Body of pancreas (tissue), 4 donors: ENCODE results near the gene GADD45A. TPM values are rescaled to one million over a fixed set of nuclear protein-coding genes. Genes with fewer than 3 reads are reported as not detected.

Experiments used
- ATAC-seq: fragments of 150-250 bp; one replicate; pipeline ENCODE4 v1.9.1; 2016
- DNase-seq, 4 donors: peaks; one replicate each; pipeline ENCODE4 v3.0.0-alpha.2; 2019
- H3K27ac ChIP-seq, 4 donors: fragments of 200-600 bp; sonication (generic); 1 replicate in 3 of 4; 2 replicates in 1 of 4; pipeline versions ENCODE4 v1.5.1 to v1.6.1; 2016 to 2019; ENCODE audit warnings: mild to moderate bottlenecking in 1 of 4, mixed read lengths in 1 of 4, moderate library complexity in 1 of 4
- H3K27me3 ChIP-seq, 2 donors: fragments of 200-600 bp; sonication (generic); one replicate each; pipeline ENCODE4 v1.6.0; 2016; ENCODE audit warnings: mild to moderate bottlenecking in 1 of 2
- H3K36me3 ChIP-seq, 2 donors: fragments of 200-600 bp; sonication (generic); replicated peaks in 1 of 2; 2 replicates each; pipeline ENCODE4 v1.5.1; 2016; ENCODE audit warnings: low read depth in 2 of 2; ENCODE audit not compliant: insufficient read depth in 1 of 2
- H3K4me1 ChIP-seq: fragments of 200-600 bp; sonication (generic); one replicate; pipeline ENCODE4 v1.6.0; 2016
- H3K4me3 ChIP-seq, 2 donors: fragments of 200-600 bp; sonication (generic); 1 replicate in 1 of 2; 2 replicates in 1 of 2; pipeline ENCODE4 v1.5.1; 2016 to 2019
- H3K9me3 ChIP-seq, 3 donors: fragments of 200-600 bp; sonication (generic); 1 replicate in 2 of 3; 2 replicates in 1 of 3; pipeline ENCODE4 v1.5.1; 2016
- CTCF ChIP-seq, 7 experiments: fragments of 450-650 bp in 4 of 7; fragments of 200-600 bp in 3 of 7; sonication (generic) in 3 of 7; IDR thresholded peaks; one replicate each; pipeline ENCODE4 v1.5.1; 2016 to 2019; ENCODE audit warnings: antibody characterized with exemption in 7 of 7
- POLR2A ChIP-seq, 3 donors: fragments of 450-650 bp; IDR thresholded peaks; one replicate each; pipeline ENCODE4 v1.6.1; 2016; ENCODE audit warnings: antibody characterized with exemption in 3 of 3, mild to moderate bottlenecking in 2 of 3
- WGBS, 2 donors: methylation state at CpG; one replicate each; pipeline ENCODE4 v1.1.5; 2017; 5-methylcytosine and 5-hydroxymethylcytosine counted together
- intact Hi-C: fragments of 100-400 bp; cut with DNase I; formaldehyde crosslinking; loops from one replicate; pipeline ENCODE4 v1.15.1; 2023
- total RNA-seq, 2 donors: library from RNA; depleted of rRNA; stranded (reverse); fragments of >200 nt; gene quantifications; one replicate each; pipeline ENCODE4 v1.1.0, GENCODE V29; 2016

Gene GADD45A
- total RNA-seq, 2 donors from 2014 or later, result 18.5 to 28.3 TPM

GRCh38 chr1:67666636-67667035 lies 18.4 kb upstream of the GADD45A start:
- no peak for TF ChIP-seq POLR2A (IDR thresholded peaks at IDR 0.05)
- TF ChIP-seq CTCF (IDR thresholded peaks at IDR 0.05), result no peak
- Histone ChIP-seq H3K27ac (no peak overlapping the region), H3K9me3 (no peaks in the 10 kb centered on the region), H3K27me3 (no peaks in the 10 kb centered on the region), H3K4me1 (no peaks in the 10 kb centered on the region), H3K36me3 (no peaks in the 10 kb centered on the region), H3K4me3 (no peak overlapping the region)
- WGBS, 2 donors, result 82 to 92% methylated on average over 5 of the region's 5 CpGs
- DNase-seq (no peak), ATAC-seq (no peak)
- intact Hi-C loops, result no loop called here

DNA sequence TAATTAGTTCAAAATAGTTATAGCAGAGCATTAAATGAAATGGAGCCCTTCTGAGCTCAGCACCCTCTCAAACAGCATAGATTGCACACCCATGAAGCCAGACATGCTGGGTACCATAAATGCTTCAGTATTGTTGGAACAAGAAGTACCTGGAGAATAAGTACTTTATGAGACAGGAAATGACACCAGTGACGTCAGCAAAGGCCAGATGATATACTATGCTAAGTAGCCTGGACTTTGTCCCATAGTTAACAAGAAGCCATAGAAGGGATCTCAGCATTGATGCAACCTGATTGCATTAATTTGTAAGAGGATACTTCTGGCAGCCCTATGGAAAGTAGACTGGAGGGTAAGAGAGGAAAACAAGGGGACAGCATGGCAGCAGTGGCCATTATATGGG lies 16.3 kb upstream of the GADD45A start:
- no peak for ATAC-seq
- H3K4me3 ChIP-seq, result no peak overlapping the region
- no peak for DNase-seq
- no peak overlapping the region for H3K27ac ChIP-seq
- H3K36me3 ChIP-seq, result no peaks in the 10 kb centered on the region
- no peak for TF ChIP-seq CTCF (IDR thresholded peaks at IDR 0.05)
- TF ChIP-seq POLR2A (IDR thresholded peaks at IDR 0.05), result no peak
- H3K4me1 ChIP-seq, result no peaks in the 10 kb centered on the region
- intact Hi-C loops, result no loop called here
- WGBS, 2 donors, result 25 to 30% methylated on average over 1 of the region's 1 CpG
- H3K27me3 ChIP-seq, result no peaks in the 10 kb centered on the region
- H3K9me3 ChIP-seq, result no peaks in the 10 kb centered on the region

DNA sequence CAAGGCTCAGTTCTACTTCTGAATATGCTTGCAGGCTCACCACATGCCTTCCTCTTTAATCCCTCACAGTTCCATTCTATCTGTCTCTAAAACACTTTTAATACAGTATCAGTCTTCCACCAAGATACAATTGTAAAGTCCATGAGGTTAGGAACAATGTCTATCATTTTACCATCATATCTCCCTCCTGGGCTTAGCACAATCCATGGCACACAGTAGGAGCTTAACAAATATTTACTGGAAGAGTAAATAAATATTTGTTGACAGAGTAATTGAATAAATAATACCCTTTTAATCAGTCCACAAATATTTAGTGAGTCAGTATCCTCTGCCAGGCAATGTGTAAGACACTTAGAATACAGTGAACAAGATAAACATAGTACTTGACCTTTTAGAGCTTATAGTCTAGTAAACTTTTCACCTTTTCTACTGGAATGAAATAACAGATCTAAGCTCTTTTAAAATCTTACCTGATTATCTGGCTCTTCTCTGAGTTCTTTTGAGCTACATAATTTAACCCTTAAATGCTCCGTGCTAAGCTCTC lies 12.7 kb upstream of the GADD45A start:
- intact Hi-C loops, result no loop called here
- WGBS, 2 donors, result 96 to 97% methylated on average over 1 of the region's 1 CpG

GRCh38 chr1:67673468-67674201 lies 11.4 kb upstream of the GADD45A start:
- WGBS, 2 donors, result 84 to 88% methylated on average over 1 of the region's 1 CpG
- no peak overlapping the region for H3K4me3 ChIP-seq
- H3K27ac ChIP-seq, result no peak overlapping the region
- intact Hi-C loops, result no loop called here
- DNase-seq (no peak), ATAC-seq (no peak)
- no peaks in the 10 kb centered on the region for H3K36me3 ChIP-seq
- no peak for TF ChIP-seq POLR2A (IDR thresholded peaks at IDR 0.05)
- TF ChIP-seq CTCF (IDR thresholded peaks at IDR 0.05), result no peak
- no peaks in the 10 kb centered on the region for H3K9me3 ChIP-seq
- no peaks in the 10 kb centered on the region for H3K4me1 ChIP-seq
- no peaks in the 10 kb centered on the region for H3K27me3 ChIP-seq

More for the DNA sequence above, 12.7 kb upstream of the GADD45A start:
- H3K36me3 ChIP-seq, result no peaks in the 10 kb centered on the region
- no peak overlapping the region for H3K4me3 ChIP-seq
- ATAC-seq (no peak), DNase-seq (no peak)
- TF ChIP-seq CTCF (IDR thresholded peaks at IDR 0.05) (no peak), POLR2A (IDR thresholded peaks at IDR 0.05) (no peak)
- no peak overlapping the region for H3K27ac ChIP-seq
- H3K4me1 ChIP-seq, result no peaks in the 10 kb centered on the region
- no peaks in the 10 kb centered on the region for H3K27me3 ChIP-seq
- H3K9me3 ChIP-seq, result no peaks in the 10 kb centered on the region
